HFFc6 (cell line): Measurements from ENCODE around the gene SLC5A12. TPM values are rescaled to one million over a fixed set of nuclear protein-coding genes. Genes with fewer than 3 reads are reported as not detected.

Source experiments
- DNase-seq: peaks from one replicate; pipeline ENCODE4 v3.0.0-alpha.2; 2018
- H3K27ac Mint-ChIP-seq: 2 replicates; pipeline ENCODE4 v1.8.0; 2020; ENCODE audit warnings: mild to moderate bottlenecking, mixed read lengths
- H3K27me3 Mint-ChIP-seq: 2 replicates; pipeline ENCODE4 v1.8.0; 2021; ENCODE audit warnings: mild to moderate bottlenecking, moderate library complexity, mixed read lengths; ENCODE audit not compliant: insufficient read depth
- H3K36me3 Mint-ChIP-seq: 2 replicates; pipeline ENCODE4 v1.8.0; 2021; ENCODE audit warnings: low read depth, mixed read lengths
- H3K4me1 Mint-ChIP-seq: 2 replicates; pipeline ENCODE4 v1.8.0; 2020; ENCODE audit warnings: low read depth, mixed read lengths
- H3K4me3 Mint-ChIP-seq: 2 replicates; pipeline ENCODE4 v1.8.0; 2020; ENCODE audit warnings: mild to moderate bottlenecking, moderate library complexity, mixed read lengths
- H3K9me3 Mint-ChIP-seq: 2 replicates; pipeline ENCODE4 v1.8.0; 2020; ENCODE audit warnings: mild to moderate bottlenecking, mixed read lengths
- CTCF ChIP-seq: fragments of 200-600 bp; sonication (generic); IDR thresholded peaks from 2 replicates; pipeline ENCODE4 v1.5.0; 2021; ENCODE audit warnings: antibody characterized with exemption, mild to moderate bottlenecking
- total RNA-seq, 6 experiments: library from RNA; stranded (reverse); fragmentation: NEBNext Ultra II Directional; extraction: Animal tissue kit (Norgen Biotek cat#: 25700); gene quantifications; 2 replicates in 1 of 6; 3 replicates in 5 of 6; pipeline ENCODE4 v1.2.3, GENCODE V29; 2021

Gene SLC5A12
- total RNA-seq, 6 experiments from 2014 or later = not detected

GRCh38 chr11:26688701-26689100 is 33.2 kb downstream of the SLC5A12 start:
- no peak for DNase-seq
- no peak overlapping the region for H3K27ac Mint-ChIP-seq
- H3K4me1 Mint-ChIP-seq = no peaks in the 10 kb centered on the region
- no peaks in the 10 kb centered on the region for H3K9me3 Mint-ChIP-seq
- H3K27me3 Mint-ChIP-seq = peaks cover 9% of the 10 kb centered on the region
- no peak overlapping the region for H3K4me3 Mint-ChIP-seq
- H3K36me3 Mint-ChIP-seq = no peaks in the 10 kb centered on the region
- no peak for TF ChIP-seq CTCF

- H3K36me3 Mint-ChIP-seq = no peaks in the 10 kb centered on the region
- DNase-seq = no peak
- no peaks in the 10 kb centered on the region for H3K9me3 Mint-ChIP-seq
- H3K27me3 Mint-ChIP-seq = peaks cover 9% of the 10 kb centered on the region
- TF ChIP-seq CTCF = no peak
- no peak overlapping the region for H3K4me3 Mint-ChIP-seq
- no peaks in the 10 kb centered on the region for H3K4me1 Mint-ChIP-seq
- no peak overlapping the region for H3K27ac Mint-ChIP-seq
Observed at GRCh38 chr11:26687351-26687750, 34.5 kb downstream of the SLC5A12 start.

GRCh38 chr11:26677566-26677965 is 44.3 kb downstream of the SLC5A12 start:
- no peak overlapping the region for H3K27ac Mint-ChIP-seq
- no peaks in the 10 kb centered on the region for H3K36me3 Mint-ChIP-seq
- TF ChIP-seq CTCF = no peak
- DNase-seq = no peak
- no peaks in the 10 kb centered on the region for H3K4me1 Mint-ChIP-seq
- peaks cover 2% of the 10 kb centered on the region; the same call in 1 of the 2 replicates for H3K27me3 Mint-ChIP-seq
- no peaks in the 10 kb centered on the region for H3K9me3 Mint-ChIP-seq
- H3K4me3 Mint-ChIP-seq = no peak overlapping the region

GRCh38 chr11:26676641-26677040 is 45.2 kb downstream of the SLC5A12 start:
- Mint-ChIP-seq H3K4me1 (no peaks in the 10 kb centered on the region), H3K27me3 (peaks cover 2% of the 10 kb centered on the region; the same call in 1 of the 2 replicates), H3K36me3 (no peaks in the 10 kb centered on the region), H3K27ac (no peak overlapping the region), H3K9me3 (no peaks in the 10 kb centered on the region), H3K4me3 (no peak overlapping the region)
- no peak for DNase-seq
- no peak for TF ChIP-seq CTCF

GRCh38 chr11:26675233-26675928 is 46.5 kb downstream of the SLC5A12 start:
- H3K4me1 Mint-ChIP-seq = no peaks in the 10 kb centered on the region
- no peak overlapping the region for H3K27ac Mint-ChIP-seq
- no peak for TF ChIP-seq CTCF
- no peak for DNase-seq
- peaks cover 2% of the 10 kb centered on the region for H3K27me3 Mint-ChIP-seq
- no peaks in the 10 kb centered on the region for H3K36me3 Mint-ChIP-seq
- H3K4me3 Mint-ChIP-seq = no peak overlapping the region
- no peaks in the 10 kb centered on the region for H3K9me3 Mint-ChIP-seq
